H9 (cell line): ENCODE measurements around the gene P2RX7. TPM values are rescaled to one million over a fixed set of nuclear protein-coding genes. Genes with fewer than 3 reads are reported as not detected.

Experiments
- DNase-seq: peaks from one replicate; pipeline ENCODE4 v3.0.0-alpha.2; 2017
- H2AFZ ChIP-seq: one replicate; pipeline ENCODE4 v1.6.1; 2013; ENCODE audit warnings: mild to moderate bottlenecking, low read length, control low read depth, moderate library complexity
- H2AK5ac ChIP-seq: 2 replicates; pipeline ENCODE4 v1.6.1; 2013; ENCODE audit warnings: low read length, control low read depth, mixed read lengths; ENCODE audit not compliant: insufficient read length
- H2BK120ac ChIP-seq: one replicate; pipeline ENCODE4 v1.6.1; 2013; ENCODE audit warnings: low read depth, mild to moderate bottlenecking, low read length, control low read depth, inconsistent platforms; ENCODE audit not compliant: poor library complexity, severe bottlenecking
- H2BK12ac ChIP-seq: 2 replicates; pipeline ENCODE4 v1.6.1; 2013; ENCODE audit warnings: low read length, control low read depth, mixed read lengths, low read depth; ENCODE audit not compliant: insufficient read length
- H2BK15ac ChIP-seq: 2 replicates; pipeline ENCODE4 v1.6.1; 2013; ENCODE audit warnings: low read depth, low read length, control low read depth
- H2BK20ac ChIP-seq: one replicate; pipeline ENCODE4 v1.6.1; 2013; ENCODE audit warnings: low read depth, mild to moderate bottlenecking, low read length, control low read depth, inconsistent platforms; ENCODE audit not compliant: poor library complexity, severe bottlenecking
- H2BK5ac ChIP-seq: 2 replicates; pipeline ENCODE4 v1.6.1; 2013; ENCODE audit warnings: low read length, control low read depth, mixed read lengths; ENCODE audit not compliant: insufficient read length
- H3K14ac ChIP-seq: 2 replicates; pipeline ENCODE4 v1.6.1; 2013; ENCODE audit warnings: low read length, control low read depth; ENCODE audit not compliant: insufficient read depth
- H3K18ac ChIP-seq: 2 replicates; pipeline ENCODE4 v1.6.1; 2013; ENCODE audit warnings: low read depth, mild to moderate bottlenecking, mixed read lengths, low read length, control low read depth; ENCODE audit not compliant: insufficient read length
- H3K23ac ChIP-seq: 2 replicates; pipeline ENCODE4 v1.6.1; 2013; ENCODE audit warnings: low read length, control low read depth, mixed read lengths, low read depth; ENCODE audit not compliant: insufficient read length
- H3K23me2 ChIP-seq: 2 replicates; pipeline ENCODE4 v1.6.1; 2013; ENCODE audit warnings: low read depth, mild to moderate bottlenecking, mixed read lengths, low read length, control low read depth; ENCODE audit not compliant: insufficient read length, poor library complexity, severe bottlenecking
- H3K27ac ChIP-seq: 2 replicates; pipeline ENCODE4 v1.5.1; 2013; ENCODE audit warnings: low read length, control low read depth, mixed read lengths, low read depth; ENCODE audit not compliant: insufficient read length
- H3K27me3 ChIP-seq: 2 replicates; pipeline ENCODE4 v1.6.1; 2013; ENCODE audit warnings: low read length, control low read depth, inconsistent platforms; ENCODE audit not compliant: insufficient read depth
- H3K4ac ChIP-seq: 2 replicates; pipeline ENCODE4 v1.6.1; 2013; ENCODE audit warnings: low read depth, mild to moderate bottlenecking, control low read depth, inconsistent platforms, low read length, moderate library complexity
- H3K4me1 ChIP-seq: 2 replicates; pipeline ENCODE4 v1.6.1; 2013; ENCODE audit warnings: low read length, control low read depth, inconsistent platforms; ENCODE audit not compliant: insufficient read depth
- H3K4me2 ChIP-seq: 2 replicates; pipeline ENCODE4 v1.6.1; 2013; ENCODE audit warnings: low read length, control low read depth, mixed read lengths; ENCODE audit not compliant: insufficient read length, insufficient read depth
- H3K56ac ChIP-seq: 2 replicates; pipeline ENCODE4 v1.6.1; 2013; ENCODE audit warnings: low read depth, mild to moderate bottlenecking, mixed read lengths, low read length, control low read depth; ENCODE audit not compliant: insufficient read length
- H3K79me1 ChIP-seq: 2 replicates; pipeline ENCODE4 v1.6.1; 2013; ENCODE audit warnings: low read depth, mild to moderate bottlenecking, moderate library complexity, low read length, control low read depth, inconsistent platforms; ENCODE audit not compliant: insufficient read depth, poor library complexity, severe bottlenecking
- H3K79me2 ChIP-seq: 2 replicates; pipeline ENCODE4 v1.6.1; 2013; ENCODE audit warnings: low read length, control low read depth, inconsistent platforms; ENCODE audit not compliant: insufficient read depth
- H3K9ac ChIP-seq: 2 replicates; pipeline ENCODE4 v1.6.1; 2013; ENCODE audit warnings: low read length, control low read depth, mixed read lengths; ENCODE audit not compliant: insufficient read length; ENCODE audit errors: extremely low read depth
- H3K9me3 ChIP-seq: one replicate; pipeline ENCODE4 v1.6.1; 2013; ENCODE audit warnings: low read depth, low read length, inconsistent platforms; ENCODE audit not compliant: control insufficient read depth
- H3T11ph ChIP-seq: one replicate; pipeline ENCODE4 v1.6.1; 2013; ENCODE audit warnings: mild to moderate bottlenecking, low read length, control low read depth, inconsistent platforms
- H4K20me1 ChIP-seq: one replicate; pipeline ENCODE4 v1.6.1; 2013; ENCODE audit not compliant: control insufficient read depth, insufficient read length, insufficient read depth
- H4K5ac ChIP-seq: 2 replicates; pipeline ENCODE4 v1.6.1; 2013; ENCODE audit warnings: low read depth, mild to moderate bottlenecking, mixed read lengths, low read length, control low read depth; ENCODE audit not compliant: insufficient read length
- H4K8ac ChIP-seq: replicated peaks from 2 replicates; pipeline ENCODE4 v1.6.1; 2013; ENCODE audit warnings: low read length, control low read depth, mixed read lengths, low read depth; ENCODE audit not compliant: insufficient read length
- H4K91ac ChIP-seq: 2 replicates; pipeline ENCODE4 v1.6.1; 2013; ENCODE audit warnings: low read depth, mild to moderate bottlenecking, moderate library complexity, mixed read lengths, low read length, control low read depth; ENCODE audit not compliant: insufficient read length
- H3K27ac Mint-ChIP-seq, 3 experiments: 2 replicates in 2 of 3; 3 replicates in 1 of 3; pipeline ENCODE4 v1.8.0; 2020 to 2021; ENCODE audit warnings: mixed read lengths in 3 of 3, mild to moderate bottlenecking in 1 of 3, moderate library complexity in 1 of 3
- H3K27me3 Mint-ChIP-seq: 2 replicates; pipeline ENCODE4 v1.8.0; 2021; ENCODE audit warnings: low read depth, mild to moderate bottlenecking, moderate library complexity, mixed read lengths
- H3K36me3 Mint-ChIP-seq, 3 experiments: 2 replicates in 2 of 3; 3 replicates in 1 of 3; pipeline ENCODE4 v1.8.0; 2020 to 2021; ENCODE audit warnings: low read depth in 3 of 3, mixed read lengths in 3 of 3; ENCODE audit not compliant: insufficient read depth in 1 of 3
- H3K4me1 Mint-ChIP-seq, 2 experiments: 2 replicates each; pipeline ENCODE4 v1.8.0; 2020; ENCODE audit warnings: mixed read lengths in 2 of 2
- H3K4me3 Mint-ChIP-seq, 2 experiments: 2 replicates in 1 of 2; 3 replicates in 1 of 2; pipeline ENCODE4 v1.8.0; 2020 to 2021; ENCODE audit warnings: mild to moderate bottlenecking in 2 of 2, mixed read lengths in 2 of 2, moderate library complexity in 1 of 2
- H3K9me3 Mint-ChIP-seq, 2 experiments: 2 replicates in 1 of 2; 3 replicates in 1 of 2; pipeline ENCODE4 v1.8.0; 2020; ENCODE audit warnings: mild to moderate bottlenecking in 2 of 2, mixed read lengths in 2 of 2, moderate library complexity in 1 of 2
- WGBS: extraction: QIAGEN DNeasy Blood & Tissue Kit; methylation state at CpG from one replicate; pipeline ENCODE4 v1.1.7; 2013; ENCODE audit warnings: missing lambda C conversion rate, low lambda C conversion rate, mixed read lengths; ENCODE audit not compliant: insufficient read length; ENCODE audit errors: extremely low coverage; 5-methylcytosine and 5-hydroxymethylcytosine counted together
- total RNA-seq: library from RNA; stranded (reverse); gene quantifications from 2 replicates; pipeline ENCODE4 v1.2.1, GENCODE V29; 2021
- TF ChIP-seq, protein P1 (sequence below): fragments of 200-600 bp; sonication (generic); conservative IDR thresholded peaks from 3 replicates; pipeline ENCODE4 v1.8.0; 2021; ENCODE audit warnings: antibody characterized with exemption, mild to moderate bottlenecking

P2RX7 gene
- total RNA-seq, 1 experiment from 2014 or later: 0.09 TPM

DNA sequence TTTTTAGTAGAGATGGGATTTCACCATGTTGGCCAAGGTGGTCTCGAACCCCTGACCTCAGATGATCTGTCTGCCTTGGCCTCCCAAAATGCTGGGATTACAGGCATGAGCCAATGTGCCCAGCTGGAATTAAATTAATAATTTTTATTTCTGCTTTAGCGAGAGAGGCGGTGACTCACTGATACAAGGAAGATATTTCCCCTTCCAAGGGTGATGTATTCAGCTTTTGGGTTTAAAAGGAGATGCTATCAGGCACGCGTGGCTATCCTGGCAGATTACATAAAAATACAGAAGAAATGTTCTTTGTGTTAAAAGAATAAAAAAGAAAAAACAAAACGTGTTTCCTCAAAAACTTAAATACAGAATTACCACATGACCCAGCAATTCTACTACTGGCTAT lies 12.4 kb upstream of the P2RX7 start:
- H3K23me2 ChIP-seq: no peaks in the 10 kb centered on the region
- H2BK5ac ChIP-seq: no peak overlapping the region
- H2AK5ac ChIP-seq: no peak overlapping the region
- H4K20me1 ChIP-seq: no peaks in the 10 kb centered on the region
- TF ChIP-seq, protein P1, sequence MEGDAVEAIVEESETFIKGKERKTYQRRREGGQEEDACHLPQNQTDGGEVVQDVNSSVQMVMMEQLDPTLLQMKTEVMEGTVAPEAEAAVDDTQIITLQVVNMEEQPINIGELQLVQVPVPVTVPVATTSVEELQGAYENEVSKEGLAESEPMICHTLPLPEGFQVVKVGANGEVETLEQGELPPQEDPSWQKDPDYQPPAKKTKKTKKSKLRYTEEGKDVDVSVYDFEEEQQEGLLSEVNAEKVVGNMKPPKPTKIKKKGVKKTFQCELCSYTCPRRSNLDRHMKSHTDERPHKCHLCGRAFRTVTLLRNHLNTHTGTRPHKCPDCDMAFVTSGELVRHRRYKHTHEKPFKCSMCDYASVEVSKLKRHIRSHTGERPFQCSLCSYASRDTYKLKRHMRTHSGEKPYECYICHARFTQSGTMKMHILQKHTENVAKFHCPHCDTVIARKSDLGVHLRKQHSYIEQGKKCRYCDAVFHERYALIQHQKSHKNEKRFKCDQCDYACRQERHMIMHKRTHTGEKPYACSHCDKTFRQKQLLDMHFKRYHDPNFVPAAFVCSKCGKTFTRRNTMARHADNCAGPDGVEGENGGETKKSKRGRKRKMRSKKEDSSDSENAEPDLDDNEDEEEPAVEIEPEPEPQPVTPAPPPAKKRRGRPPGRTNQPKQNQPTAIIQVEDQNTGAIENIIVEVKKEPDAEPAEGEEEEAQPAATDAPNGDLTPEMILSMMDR: no peak
- H4K8ac ChIP-seq: no peak overlapping the region
- no CpG with 5 or more reads among the region's 6 CpGs for WGBS
- H3K9me3 ChIP-seq: no peaks in the 10 kb centered on the region
- H3K27ac ChIP-seq: no peak overlapping the region
- no peak overlapping the region for H2AFZ ChIP-seq
- no peak overlapping the region for H2BK12ac ChIP-seq
- Mint-ChIP-seq H3K27me3 (peaks cover 37% of the 10 kb centered on the region), H3K9me3 (no peaks in the 10 kb centered on the region), H3K36me3 (no peaks in the 10 kb centered on the region), H3K4me1 (no peaks in the 10 kb centered on the region), H3K27ac (no peak overlapping the region), H3K4me3 (no peak overlapping the region)
- H3K79me2 ChIP-seq: no peaks in the 10 kb centered on the region
- no peak overlapping the region for H3K4ac ChIP-seq
- no peak overlapping the region for H3K18ac ChIP-seq
- H3K4me2 ChIP-seq: no peak overlapping the region
- H3K56ac ChIP-seq: no peak overlapping the region
- no peaks in the 10 kb centered on the region for H3K27me3 ChIP-seq
- no peak overlapping the region for H4K91ac ChIP-seq
- H3K4me1 ChIP-seq: no peaks in the 10 kb centered on the region
- H2BK15ac ChIP-seq: no peak overlapping the region
- H4K5ac ChIP-seq: no peak overlapping the region
- H3K23ac ChIP-seq: no peak overlapping the region
- no peak overlapping the region for H3K14ac ChIP-seq
- H2BK20ac ChIP-seq: no peak overlapping the region
- no peaks in the 10 kb centered on the region for H3K79me1 ChIP-seq
- H2BK120ac ChIP-seq: no peak overlapping the region
- H3K9ac ChIP-seq: no peak overlapping the region
- DNase-seq: no peak
- no peak overlapping the region for H3T11ph ChIP-seq
